DMS53 (cell line): Measurements from ENCODE around the gene CAPN8.
A peak's percentile ranks its signal among the peaks of the same experiment; 100 is the strongest.

Experiments used
- DNase-seq: peaks from one replicate; lab custom pipeline; 2025; lab: John Stamatoyannopoulos, UW

Gene CAPN8

GRCh38 chr1:223665592-223666312 is at the start of gene CAPN8:
Gene CAPN8, minus strand, starts transcription at chr1:223665701. Its CDS starts 55 bp downstream, at chr1:223665646.
- DNase-seq = peak; percentile 95

GRCh38 chr1:223714849-223715603 is 49.5 kb upstream of the CAPN8 start:
- DNase-seq = peak; percentile 92

GRCh38 chr1:223714421-223714724 is 48.9 kb upstream of the CAPN8 start:
- no peak for DNase-seq

GRCh38 chr1:223713546-223714420 is 48.3 kb upstream of the CAPN8 start:
- peak; percentile 66 for DNase-seq

- peak; percentile 63 for DNase-seq
Measured at GRCh38 chr1:223712850-223713474, 47.5 kb upstream of the CAPN8 start.

- DNase-seq = peak; percentile 93
Measured at GRCh38 chr1:223712194-223712849, 46.8 kb upstream of the CAPN8 start, which contains the start of gene CAPN2. Gene CAPN2, plus strand, starts transcription at chr1:223712539. Its CDS starts 102 bp downstream, at chr1:223712641.

GRCh38 chr1:223711747-223712193 is 46.3 kb upstream of the CAPN8 start:
- no peak for DNase-seq

- DNase-seq = peak; percentile 55
Measured at GRCh38 chr1:223711173-223711572, 45.7 kb upstream of the CAPN8 start.

- no peak for DNase-seq
Measured at GRCh38 chr1:223710179-223711133, 45.0 kb upstream of the CAPN8 start.

- peak; percentile 19 for DNase-seq
Measured at GRCh38 chr1:223709598-223709997, 44.1 kb upstream of the CAPN8 start.

- DNase-seq = no peak
Measured at GRCh38 chr1:223708651-223709268, 43.3 kb upstream of the CAPN8 start.

GRCh38 chr1:223708001-223708359 is 42.5 kb upstream of the CAPN8 start:
- DNase-seq = peak; percentile 93

GRCh38 chr1:223707256-223708000 is 41.9 kb upstream of the CAPN8 start:
- peak; percentile 99 for DNase-seq

GRCh38 chr1:223706077-223706973 is 40.8 kb upstream of the CAPN8 start:
- DNase-seq = peak; percentile 85

GRCh38 chr1:223704921-223705878 is 39.7 kb upstream of the CAPN8 start:
- DNase-seq = peak; percentile 67

- no peak for DNase-seq
Measured at GRCh38 chr1:223703668-223704013, 38.1 kb upstream of the CAPN8 start.
